ENCODE measurements around the gene KCTD7. TPM values are rescaled to one million over a fixed set of nuclear protein-coding genes. Genes with fewer than 3 reads are reported as not detected.

KCTD7 gene
- total and polyA plus RNA-seq, 10 of the 15 experiments (the other 5 are each of a cell fraction or from before 2014, with no cell fraction given), result 1.6 to 18.0 (median 9.4) TPM

- ChIA-PET CTCF (no interaction called here), SMC1A (ENCODE audit: uncharacterized antibody, unreplicated experiment) (interaction anchor here (1.9 kb wide), 1 partner anchor 11 kb away, joined by 5 read pairs; no protein-coding TSS in a partner anchor), RAD21 (ENCODE audit: unreplicated experiment) (no interaction called here), POLR2A (no interaction called here)
- Histone ChIP-seq H3K27me3 (replicated peaks in 1 of 2; ENCODE audit: control insufficient read depth in 2 of 2, insufficient read depth in 2 of 2, low read length in 1 of 2) (no peaks in the 10 kb centered on the region), H3K9ac (ENCODE audit: control insufficient read depth, insufficient read depth, low read length) (no peak overlapping the region), H3K36me3 (ENCODE audit: control insufficient read depth in 2 of 2, insufficient read depth in 2 of 2, low read length in 1 of 2) (no peaks in the 10 kb centered on the region), H3K79me2 (ENCODE audit: control insufficient read depth, insufficient read depth, low read length) (no peaks in the 10 kb centered on the region), H3K27ac (ENCODE audit: control insufficient read depth, insufficient read depth) (no peak overlapping the region), H3K4me1 (ENCODE audit: control insufficient read depth, insufficient read depth, low read length) (no peaks in the 10 kb centered on the region), H2AFZ (ENCODE audit: control insufficient read depth, low read depth, low read length) (no peak overlapping the region), H3K4me3 (no peak overlapping the region), H3K4me2 (ENCODE audit: control insufficient read depth, insufficient read depth) (no peak overlapping the region), H4K20me1 (ENCODE audit: control insufficient read depth, insufficient read depth) (no peaks in the 10 kb centered on the region), H3K9me3 (replicated peaks; ENCODE audit: control insufficient read depth, insufficient read depth, low read length) (no peaks in the 10 kb centered on the region)
- TF ChIP-seq KAT2A (conservative IDR thresholded peaks at IDR 0.05; ENCODE audit: control insufficient read depth, low read depth, low read length) (no peak), ATF2 (IDR thresholded peaks at IDR 0.05; ENCODE audit: low read length) (no peak), BMI1 (IDR thresholded peaks at IDR 0.05; ENCODE audit: borderline replicate concordance) (no peak), CREB1 (IDR thresholded peaks at IDR 0.05; ENCODE audit: low read depth) (no peak), CHD4 (IDR thresholded peaks at IDR 0.05) (no peak), USF1 (IDR thresholded peaks at IDR 0.05; ENCODE audit: borderline replicate concordance, extremely low read length, insufficient read depth, low read depth, low read length) (no peak), PKNOX1 (IDR thresholded peaks at IDR 0.05) (no peak), ASH2L (IDR thresholded peaks at IDR 0.05; ENCODE audit: borderline replicate concordance, low read depth) (no peak), PAX5 (IDR thresholded peaks at IDR 0.05; ENCODE audit: borderline replicate concordance, low read depth, low read length) (no peak)
- in situ Hi-C loops (cut with MboI) (no loop called here), intact Hi-C loops (cut with micrococcal nuclease; ENCODE audit: unreplicated experiment) (no loop called here)
- DNase-seq (ENCODE audit: low read depth, low spot score) (no peak), ATAC-seq (no peak), FAIRE-seq (no peak)
- BruUV-seq (replicated peaks), result no TSS peak
- 93% methylated on average over 7 of the region's 7 CpGs for WGBS (ENCODE audit: insufficient coverage, insufficient replicate concordance, low lambda C conversion rate, missing lambda C conversion rate)
Observed at GRCh38 chr7:66669088-66669487, 40.4 kb downstream of the KCTD7 start.
